NB4 (cell line): Measurements from ENCODE around the gene PRKD1.

ENCODE experiments used
- CTCF ChIP-seq: IDR thresholded peaks from one replicate; pipeline ENCODE4 v1.5.1; 2012; ENCODE audit warnings: low read depth, low read length
- MAX ChIP-seq: IDR thresholded peaks from 2 replicates; pipeline ENCODE4 v1.6.1; 2011; ENCODE audit warnings: low read depth, low read length
- MYC ChIP-seq: IDR thresholded peaks from 2 replicates; pipeline ENCODE4 v1.6.1; 2011; ENCODE audit warnings: low read depth, low read length
- POLR2A ChIP-seq: IDR thresholded peaks from 2 replicates; pipeline ENCODE4 v1.6.1; 2011; ENCODE audit warnings: mild to moderate bottlenecking; ENCODE audit not compliant: insufficient read length; ENCODE audit errors: extremely low read depth

DNA sequence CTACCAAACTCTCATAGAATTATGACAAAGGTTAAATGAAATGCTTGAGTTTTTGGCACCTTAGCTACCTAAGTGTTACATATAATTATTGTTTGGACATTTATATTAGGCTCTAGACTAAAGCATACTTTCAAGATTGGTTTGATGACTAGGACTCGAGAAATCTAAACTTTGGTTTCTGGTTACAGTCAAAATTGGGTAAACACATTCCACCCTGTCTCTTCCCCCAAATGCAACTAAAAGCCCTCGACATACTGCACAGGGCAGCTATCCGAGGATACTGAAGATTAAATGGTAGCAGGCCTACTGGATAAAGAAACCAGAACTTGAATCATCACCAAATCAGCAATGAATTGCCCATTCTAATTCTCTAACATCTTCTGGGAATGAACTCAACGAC, 369.1 kb downstream of the PRKD1 start:
- TF ChIP-seq CTCF = no peak
- TF ChIP-seq POLR2A = no peak
- TF ChIP-seq MYC = no peak
- TF ChIP-seq MAX = no peak
